HTERT RPE-1 (cell line): ENCODE measurements around the gene RGMA.

ENCODE experiments used
- in situ Hi-C: fragments of 300-500 bp; cut with MboI; formaldehyde crosslinking; loops from 4 replicates; pipeline ENCODE4 v1.14.3; 2020; ENCODE audit warnings: low sequenced_read_pairs

The RGMA gene, protein sequence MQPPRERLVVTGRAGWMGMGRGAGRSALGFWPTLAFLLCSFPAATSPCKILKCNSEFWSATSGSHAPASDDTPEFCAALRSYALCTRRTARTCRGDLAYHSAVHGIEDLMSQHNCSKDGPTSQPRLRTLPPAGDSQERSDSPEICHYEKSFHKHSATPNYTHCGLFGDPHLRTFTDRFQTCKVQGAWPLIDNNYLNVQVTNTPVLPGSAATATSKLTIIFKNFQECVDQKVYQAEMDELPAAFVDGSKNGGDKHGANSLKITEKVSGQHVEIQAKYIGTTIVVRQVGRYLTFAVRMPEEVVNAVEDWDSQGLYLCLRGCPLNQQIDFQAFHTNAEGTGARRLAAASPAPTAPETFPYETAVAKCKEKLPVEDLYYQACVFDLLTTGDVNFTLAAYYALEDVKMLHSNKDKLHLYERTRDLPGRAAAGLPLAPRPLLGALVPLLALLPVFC

GRCh38 chr15:93088981-93089726, at the start of gene RGMA:
Gene RGMA (minus strand): TSS chr15:93089211. CDS start chr15:93088932, 279 bp downstream.
- in situ Hi-C loops, result no loop called here

DNA sequence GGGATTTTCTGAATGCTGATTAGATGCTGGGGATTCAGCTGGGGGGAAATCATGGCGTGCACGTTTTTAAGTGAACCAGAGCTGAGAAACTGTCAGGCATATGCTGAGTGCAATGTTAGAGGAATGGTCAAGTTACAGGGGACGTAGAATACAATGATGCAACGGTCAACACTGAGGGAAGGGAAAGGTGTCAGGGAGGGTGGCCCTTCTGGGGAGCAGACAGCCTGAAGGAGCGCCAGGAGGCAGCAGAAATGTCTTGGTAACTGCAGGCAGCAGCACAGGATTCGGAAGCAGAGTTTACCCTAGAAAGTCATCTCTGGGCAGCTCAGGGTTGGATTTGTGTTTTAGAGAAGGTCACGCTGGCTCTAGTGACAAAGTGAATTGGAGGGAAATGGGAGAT, 47.6 kb upstream of the RGMA start:
- in situ Hi-C loops, result no loop called here

DNA sequence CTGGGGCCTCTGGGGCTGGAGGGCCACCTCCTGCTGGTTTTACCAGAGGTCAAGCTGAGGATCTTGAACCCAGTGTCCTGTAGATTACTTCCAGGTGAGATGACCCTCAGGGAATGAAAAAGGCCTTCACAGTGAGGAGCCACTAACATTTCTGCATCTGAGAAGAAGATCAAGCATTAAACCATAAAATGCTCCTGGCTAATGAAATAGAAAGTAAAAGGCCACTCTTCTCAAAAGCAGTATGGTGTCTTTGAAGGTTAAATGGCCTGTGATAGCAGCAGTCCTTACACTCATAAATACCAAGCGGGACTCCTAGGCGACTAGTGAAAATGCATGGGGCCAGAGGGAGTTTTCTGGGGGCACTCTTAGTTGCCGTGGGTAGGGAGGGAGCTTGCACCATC, 47.0 kb upstream of the RGMA start:
- in situ Hi-C loops, result no loop called here

- in situ Hi-C loops, result no loop called here
Measured at GRCh38 chr15:93135459-93135858, 46.4 kb upstream of the RGMA start.

- in situ Hi-C loops, result no loop called here
Measured at GRCh38 chr15:93131485-93132095, 42.6 kb upstream of the RGMA start.

GRCh38 chr15:93129702-93130488, 40.9 kb upstream of the RGMA start:
- in situ Hi-C loops, result no loop called here

- in situ Hi-C loops, result no loop called here
Measured at GRCh38 chr15:93127286-93127685, 38.3 kb upstream of the RGMA start.

DNA sequence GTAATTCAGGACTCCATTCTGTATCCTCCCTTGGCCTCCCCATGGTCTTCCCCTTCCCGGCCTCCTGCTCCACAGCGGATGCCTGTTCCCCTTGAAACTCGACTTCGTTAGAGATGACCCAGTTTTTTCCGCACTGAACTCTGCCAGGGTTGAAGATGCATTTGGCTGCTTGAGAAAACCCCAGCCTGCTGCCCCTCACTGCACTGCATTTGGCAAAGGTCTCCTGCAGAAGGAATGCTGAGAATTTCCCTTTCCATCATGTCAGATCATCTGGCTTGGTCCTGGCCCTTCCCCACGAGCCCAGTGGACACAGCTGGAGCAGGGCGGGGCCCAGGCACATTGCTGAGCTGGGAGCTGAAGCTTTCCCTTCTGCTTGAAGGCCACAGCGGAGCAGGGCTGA, 37.6 kb upstream of the RGMA start:
- in situ Hi-C loops, result no loop called here

GRCh38 chr15:93126148-93126547, 37.1 kb upstream of the RGMA start:
- in situ Hi-C loops, result no loop called here

DNA sequence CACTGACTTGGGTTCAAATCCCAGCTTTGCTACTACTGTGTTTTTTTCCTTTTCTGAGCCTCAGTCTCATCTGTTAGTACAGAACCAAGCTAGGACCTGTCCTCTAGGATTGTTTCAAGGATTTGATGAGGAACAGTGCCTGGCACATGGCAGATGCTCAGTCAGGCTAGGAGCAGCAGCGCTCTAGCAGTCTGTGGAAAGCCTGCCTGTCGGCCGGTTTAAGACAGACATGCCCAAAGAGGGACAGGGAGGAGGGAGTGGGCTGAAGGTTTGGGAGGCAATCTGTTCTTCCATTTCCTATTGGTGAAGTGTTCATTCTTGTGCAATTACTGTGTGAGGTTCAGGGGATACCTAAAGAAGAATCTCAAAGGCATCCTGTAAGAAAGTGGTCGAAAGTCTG, 35.1 kb upstream of the RGMA start:
- in situ Hi-C loops, result no loop called here

DNA sequence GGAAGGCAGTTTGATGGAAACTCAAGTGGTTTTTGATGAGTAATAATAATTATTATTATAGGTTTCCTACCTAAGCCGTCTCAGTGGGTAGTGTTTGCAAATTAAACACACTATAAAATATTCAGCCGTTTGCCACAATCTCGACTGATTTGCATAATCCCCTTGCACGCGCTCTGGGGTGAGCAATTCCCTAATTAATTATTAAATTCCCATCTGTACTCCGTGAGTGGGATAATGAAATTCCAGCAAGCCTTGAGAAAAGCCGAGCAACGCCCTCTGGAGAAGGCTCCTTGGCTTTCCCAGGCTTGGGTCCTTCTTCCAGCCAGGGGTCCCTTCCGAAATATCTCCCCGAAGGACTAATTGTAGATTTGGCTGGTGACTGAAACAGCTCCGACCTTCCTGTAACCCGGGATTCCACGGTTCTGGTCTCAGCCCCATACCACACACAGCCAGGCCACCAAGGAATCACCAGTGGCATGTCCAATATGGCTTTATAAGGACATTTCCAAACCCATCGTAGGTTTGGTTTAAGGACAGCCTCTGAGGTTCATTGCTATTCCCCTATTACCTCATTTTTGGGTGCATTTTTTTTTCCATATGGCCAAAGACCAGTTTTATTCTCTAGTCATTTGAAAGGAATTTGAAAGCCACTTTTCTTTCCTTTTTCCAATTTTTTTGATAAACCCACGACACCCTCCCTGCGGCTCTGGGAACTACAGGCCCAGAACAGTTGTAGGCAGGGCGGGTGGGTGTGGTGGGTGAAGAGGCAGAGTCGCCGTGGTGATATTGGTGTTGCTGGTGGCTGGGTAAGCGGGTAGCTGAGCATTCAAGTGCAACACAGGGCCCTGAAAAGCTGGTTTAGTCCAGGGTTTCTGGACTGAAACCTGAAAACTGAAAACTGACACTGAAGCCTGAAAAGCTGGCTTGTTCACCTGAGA, 33.2 kb upstream of the RGMA start:
- in situ Hi-C loops, result no loop called here

GRCh38 chr15:93121107-93121506, 32.1 kb upstream of the RGMA start:
- in situ Hi-C loops, result no loop called here

DNA sequence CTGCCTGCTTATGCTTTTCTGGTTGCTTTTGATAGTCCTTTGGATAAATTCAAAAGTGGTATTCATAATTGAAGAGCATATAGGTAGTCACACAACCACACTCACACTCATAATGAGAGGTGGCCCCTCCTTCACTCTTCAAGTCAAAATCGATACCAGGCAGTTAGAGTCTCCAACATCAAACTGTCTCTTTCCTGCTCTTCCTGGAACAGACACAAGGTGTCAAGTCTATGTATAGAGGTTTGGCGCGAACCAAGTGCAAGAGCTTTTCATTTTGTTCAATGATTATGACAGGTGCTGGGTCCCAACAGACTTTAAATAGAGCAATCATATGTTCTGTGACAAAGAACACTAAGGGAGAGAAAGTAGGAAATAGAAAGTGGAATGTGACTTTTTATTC, 29.9 kb upstream of the RGMA start:
- in situ Hi-C loops, result no loop called here

GRCh38 chr15:93111451-93111850, 22.4 kb upstream of the RGMA start:
- in situ Hi-C loops, result no loop called here

DNA sequence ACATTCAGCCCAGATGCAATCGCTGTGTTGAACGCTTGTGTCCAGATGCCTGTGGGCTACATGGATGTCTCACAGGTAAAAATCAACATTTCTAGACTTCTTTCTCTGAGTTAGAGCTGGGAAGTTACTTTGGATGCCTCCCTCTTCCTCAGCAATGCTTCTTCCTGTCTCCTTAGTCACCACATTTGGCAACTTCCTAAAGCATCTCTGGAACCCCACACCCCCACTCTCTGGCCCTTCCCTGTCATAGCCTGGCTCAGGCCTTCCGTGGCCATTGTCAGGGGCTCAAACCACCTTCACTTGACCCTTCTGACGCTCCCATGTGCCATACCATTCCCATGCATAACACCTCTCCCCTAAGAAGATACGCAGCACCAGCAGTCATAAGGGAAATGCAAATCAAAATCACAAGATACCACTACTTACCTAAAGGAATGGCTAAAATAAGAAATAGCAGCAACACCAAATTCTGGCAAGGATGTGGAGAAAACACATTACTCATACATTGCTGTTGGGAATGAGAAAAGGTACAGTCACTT, 21.6 kb upstream of the RGMA start:
- in situ Hi-C loops, result no loop called here

GRCh38 chr15:93109336-93110102, 20.5 kb upstream of the RGMA start:
- in situ Hi-C loops, result no loop called here

DNA sequence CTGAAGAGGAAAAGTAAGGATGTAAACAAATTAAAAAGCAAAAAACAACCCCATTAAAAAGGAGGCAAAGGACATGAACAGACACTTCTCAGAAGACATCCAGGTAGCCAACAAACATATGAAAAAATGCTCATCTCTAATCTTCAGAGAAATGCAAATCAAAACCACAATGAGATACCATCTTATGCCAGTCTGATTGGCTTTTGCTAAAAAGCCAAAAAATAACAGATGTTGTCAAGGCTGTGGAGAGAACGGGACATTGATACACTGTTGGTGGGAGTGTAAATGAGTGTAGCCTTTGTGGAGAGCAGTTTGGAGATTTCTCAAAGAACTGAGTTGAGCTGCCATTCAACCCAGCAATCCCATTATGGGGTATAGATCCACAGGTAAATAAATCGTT, 18.6 kb upstream of the RGMA start:
- in situ Hi-C loops, result no loop called here

GRCh38 chr15:93105485-93105884, 16.5 kb upstream of the RGMA start:
- in situ Hi-C loops, result no loop called here

GRCh38 chr15:93103823-93104222, 14.8 kb upstream of the RGMA start:
- in situ Hi-C loops, result no loop called here
